Central memory CD4-positive, alpha-beta T cell (primary cell): ENCODE measurements around the gene ATG14.
A peak's percentile ranks its signal among the peaks of the same experiment; 100 is the strongest.
"Not testable (repeated sequence)": the region's sequence is repeated elsewhere in the genome, so short reads cannot be mapped to it uniquely, and the experiment has no call there.

Source experiments
- DNase-seq: peaks from one replicate; pipeline ENCODE4 v3.0.0; 2022

The ATG14 gene

GRCh38 chr14:55386037-55386808 is 25.4 kb downstream of the ATG14 start:
- DNase-seq = peak; percentile 4

- DNase-seq = no peak
Measured at GRCh38 chr14:55384536-55384935, 27.1 kb downstream of the ATG14 start.

- DNase-seq = no peak
Measured at GRCh38 chr14:55383541-55384140, 28.0 kb downstream of the ATG14 start.

- DNase-seq = not testable (repeated sequence)
Measured at GRCh38 chr14:55383056-55383466, 28.6 kb downstream of the ATG14 start.

GRCh38 chr14:55382483-55382882 is 29.1 kb downstream of the ATG14 start:
- DNase-seq = no peak

- no peak for DNase-seq
Measured at GRCh38 chr14:55381561-55381960, 30.1 kb downstream of the ATG14 start.

- DNase-seq = no peak
Measured at GRCh38 chr14:55381040-55381439, 30.6 kb downstream of the ATG14 start.

GRCh38 chr14:55377236-55377635 is 34.4 kb downstream of the ATG14 start:
- no peak for DNase-seq

GRCh38 chr14:55374771-55375170 is 36.9 kb downstream of the ATG14 start:
- DNase-seq = no peak

GRCh38 chr14:55373784-55374705 is 37.6 kb downstream of the ATG14 start:
- peak; percentile 82 for DNase-seq

- no peak for DNase-seq
Measured at GRCh38 chr14:55372825-55373224, 38.8 kb downstream of the ATG14 start.

- no peak for DNase-seq
Measured at GRCh38 chr14:55372423-55372822, 39.2 kb downstream of the ATG14 start.

GRCh38 chr14:55370883-55371455 is 40.7 kb downstream of the ATG14 start:
- no peak for DNase-seq

- no peak for DNase-seq
Measured at GRCh38 chr14:55366271-55366670, 45.4 kb downstream of the ATG14 start.

- DNase-seq = no peak
Measured at GRCh38 chr14:55361190-55361589, 50.4 kb downstream of the ATG14 start.

GRCh38 chr14:55359307-55359706 is 52.3 kb downstream of the ATG14 start:
- no peak for DNase-seq

GRCh38 chr14:55356913-55357312 is 54.7 kb downstream of the ATG14 start:
- no peak for DNase-seq

GRCh38 chr14:55355922-55356321 is 55.7 kb downstream of the ATG14 start:
- no peak for DNase-seq

- DNase-seq = peak; percentile 74
Measured at GRCh38 chr14:55354500-55354899, 57.1 kb downstream of the ATG14 start.

GRCh38 chr14:55353686-55354467 is 57.8 kb downstream of the ATG14 start:
- DNase-seq = peak; percentile 50

GRCh38 chr14:55352201-55352600 is 59.4 kb downstream of the ATG14 start:
- no peak for DNase-seq

GRCh38 chr14:55351111-55351510 is 60.5 kb downstream of the ATG14 start:
- DNase-seq = no peak
